Stimulated activated CD8-positive, alpha-beta memory T cell treated with anti-CD3 and anti-CD28 coated beads, Interleukin-2, amount 100 ng/mL, for 48 hours (primary cell): ENCODE measurements around the gene FAM98C.
"Not testable (repeated sequence)": the region's sequence is repeated elsewhere in the genome, so short reads cannot be mapped to it uniquely, and the experiment has no call there.

Experiments used
- DNase-seq, 2 donors: peaks; one replicate each; pipeline ENCODE4 v3.0.0-alpha.2; 2020; ENCODE audit warnings: low read depth in 2 of 2

The FAM98C gene

DNA sequence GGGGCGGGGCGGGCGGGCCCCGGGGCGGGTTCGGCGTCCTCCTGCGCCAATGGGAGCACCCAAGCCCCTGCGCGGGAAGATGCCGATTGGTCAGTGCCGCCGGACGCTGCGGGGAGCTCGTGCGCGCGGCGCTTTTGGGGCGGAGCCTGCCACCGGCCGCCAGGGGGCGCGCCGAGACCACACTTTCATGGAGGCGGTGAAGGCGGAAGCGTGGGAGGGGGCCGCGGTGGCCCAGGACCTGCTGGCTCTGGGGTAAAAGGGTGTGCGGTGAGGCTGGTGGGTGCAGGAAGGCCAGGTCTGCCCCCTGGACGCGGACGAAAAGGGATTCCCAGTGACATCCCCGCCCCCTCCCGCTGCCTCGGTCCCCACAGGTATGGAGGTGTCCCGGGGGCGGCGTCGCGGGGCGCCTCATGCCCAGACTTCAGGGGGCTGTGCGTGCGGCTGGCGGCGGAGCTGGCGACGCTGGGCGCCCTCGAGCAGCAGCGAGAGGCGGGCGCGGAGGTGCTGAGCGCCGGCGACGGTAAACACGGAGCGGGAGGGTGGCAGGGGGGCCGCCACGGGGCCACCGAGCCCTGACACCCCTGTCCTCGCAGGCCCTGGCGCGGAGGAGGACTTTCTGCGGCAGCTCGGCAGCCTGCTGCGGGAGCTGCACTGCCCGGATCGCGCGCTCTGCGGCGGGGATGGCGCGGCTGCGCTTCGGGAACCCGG is at the start of gene FAM98C:
Gene FAM98C, plus strand, starts transcription at position 127 of the 708 bp plus-strand sequence. Its CDS starts 61 bp downstream, at position 188.
- peak; percentile 96 to 97 for DNase-seq

DNA sequence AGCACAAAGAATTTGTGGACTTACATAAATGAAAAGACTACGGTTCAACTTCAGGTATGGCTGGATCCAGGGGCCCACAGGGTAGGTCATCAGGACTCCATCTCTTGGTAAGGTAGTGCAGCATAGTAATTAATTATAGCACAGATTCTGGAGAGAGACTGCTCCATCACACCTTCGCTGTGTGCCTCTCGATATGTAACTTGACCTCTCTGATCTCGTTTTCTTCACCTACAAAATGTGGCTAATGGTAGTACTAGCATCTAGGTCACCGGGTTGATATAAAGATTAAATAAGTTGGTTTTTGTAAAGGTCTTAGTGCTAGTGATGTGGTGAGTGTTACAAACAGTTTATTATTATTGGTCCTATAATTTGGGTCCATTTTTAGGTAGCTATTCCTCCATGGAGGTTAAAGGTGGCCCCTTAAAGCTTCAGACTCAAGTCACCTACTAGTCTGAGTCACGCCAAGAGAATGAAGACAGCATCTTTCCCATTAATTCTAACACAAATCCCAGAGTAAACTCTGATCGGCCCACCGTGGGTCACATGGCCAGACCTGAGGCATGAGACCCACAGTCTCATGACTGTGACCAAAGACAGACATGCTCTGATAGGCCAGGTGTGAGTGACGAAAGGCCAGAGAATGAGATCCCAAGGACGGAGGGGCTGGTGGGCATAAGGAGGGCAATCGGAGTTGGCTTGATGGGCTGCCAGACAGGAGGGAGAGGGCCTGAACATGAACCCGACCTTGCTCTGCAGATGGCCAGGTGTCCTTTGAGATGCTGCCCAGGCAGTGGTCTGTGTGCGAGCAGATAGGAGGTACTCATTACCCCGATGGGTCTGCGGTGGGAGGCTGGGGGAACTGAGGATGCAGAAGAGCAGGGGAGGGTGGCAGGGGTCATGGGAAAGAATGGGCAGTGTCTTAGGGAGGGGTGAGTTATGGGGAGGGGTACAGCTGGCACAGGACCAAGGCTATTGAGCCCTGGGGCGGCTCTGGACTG is 46.9 kb upstream of the FAM98C start:
- no peak for DNase-seq

DNA sequence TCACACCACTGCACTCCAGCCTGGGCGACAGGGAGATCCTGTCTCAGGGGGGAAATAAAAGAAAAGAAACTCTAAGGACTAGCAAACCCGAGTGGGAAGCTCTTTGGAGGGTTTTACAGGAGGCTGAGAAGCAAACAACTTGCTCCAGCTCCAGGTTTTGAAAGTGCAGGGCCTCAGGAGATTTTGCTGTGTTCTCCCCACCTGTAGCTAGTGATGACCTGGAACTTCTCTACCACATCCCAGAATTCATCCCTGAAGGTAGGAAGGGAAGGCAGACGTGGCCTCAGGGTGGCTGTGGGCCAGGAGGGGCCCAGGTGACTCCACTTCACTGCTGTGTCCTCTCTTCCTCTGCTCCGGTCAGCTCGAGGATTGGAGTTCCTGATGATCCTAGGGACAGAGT is 44.8 kb upstream of the FAM98C start:
- no peak for DNase-seq

DNA sequence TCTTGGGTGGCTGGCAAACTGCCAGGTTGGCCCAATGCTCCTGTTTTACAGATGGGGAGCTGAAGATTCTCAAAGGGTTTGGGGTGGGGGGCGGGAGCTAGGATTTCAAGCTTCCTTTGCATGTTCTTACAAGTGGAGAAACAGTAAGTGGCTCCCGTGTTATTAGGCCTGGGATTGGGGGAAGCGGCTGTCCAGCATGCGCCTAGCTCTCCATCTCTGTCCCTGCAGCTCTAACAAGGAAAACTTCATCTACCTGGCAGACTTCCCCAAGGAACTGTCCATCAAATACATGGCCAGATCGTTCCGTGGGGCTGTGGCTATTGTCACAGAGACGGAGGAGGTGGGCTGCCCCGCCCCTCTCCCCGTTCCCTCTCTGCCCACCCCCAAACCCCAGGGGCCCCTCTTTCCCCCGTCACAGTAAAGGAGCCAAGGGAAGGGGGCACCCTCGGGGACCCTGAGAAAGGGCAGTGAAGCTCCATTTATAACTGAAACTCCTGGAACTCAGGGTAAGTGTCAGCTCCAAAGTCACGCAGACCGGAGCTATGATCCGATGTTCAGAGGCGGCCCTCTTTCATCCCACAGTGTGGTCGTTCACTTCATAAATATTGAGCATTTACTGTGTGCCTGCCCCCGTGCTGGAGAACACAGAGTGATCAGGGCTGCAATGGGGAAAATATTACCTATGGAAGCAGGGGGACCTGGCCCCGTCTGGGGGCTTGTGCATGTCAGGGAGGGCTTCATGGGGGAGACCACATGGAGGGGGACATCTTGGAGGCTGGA is 43.5 kb upstream of the FAM98C start:
- DNase-seq, result no peak

DNA sequence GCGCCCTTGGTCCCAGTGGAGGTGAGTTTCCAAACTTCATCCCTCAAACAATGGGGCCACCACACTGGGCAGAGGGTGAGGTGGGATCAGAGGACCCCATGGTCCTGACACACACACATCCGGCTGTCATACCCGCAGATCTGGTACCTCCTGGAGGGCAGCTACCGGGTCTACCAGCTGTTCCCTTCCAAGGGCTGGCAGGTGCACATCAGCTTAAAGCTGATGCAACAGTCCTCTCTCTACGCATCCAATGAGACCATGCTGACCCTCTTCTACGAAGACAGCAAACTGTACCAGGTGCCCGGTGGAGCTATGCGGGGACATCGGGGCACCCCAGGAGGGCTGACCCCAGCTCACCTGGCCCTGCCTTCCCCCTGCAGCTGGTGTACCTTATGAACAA is 42.5 kb upstream of the FAM98C start:
- no peak for DNase-seq

DNA sequence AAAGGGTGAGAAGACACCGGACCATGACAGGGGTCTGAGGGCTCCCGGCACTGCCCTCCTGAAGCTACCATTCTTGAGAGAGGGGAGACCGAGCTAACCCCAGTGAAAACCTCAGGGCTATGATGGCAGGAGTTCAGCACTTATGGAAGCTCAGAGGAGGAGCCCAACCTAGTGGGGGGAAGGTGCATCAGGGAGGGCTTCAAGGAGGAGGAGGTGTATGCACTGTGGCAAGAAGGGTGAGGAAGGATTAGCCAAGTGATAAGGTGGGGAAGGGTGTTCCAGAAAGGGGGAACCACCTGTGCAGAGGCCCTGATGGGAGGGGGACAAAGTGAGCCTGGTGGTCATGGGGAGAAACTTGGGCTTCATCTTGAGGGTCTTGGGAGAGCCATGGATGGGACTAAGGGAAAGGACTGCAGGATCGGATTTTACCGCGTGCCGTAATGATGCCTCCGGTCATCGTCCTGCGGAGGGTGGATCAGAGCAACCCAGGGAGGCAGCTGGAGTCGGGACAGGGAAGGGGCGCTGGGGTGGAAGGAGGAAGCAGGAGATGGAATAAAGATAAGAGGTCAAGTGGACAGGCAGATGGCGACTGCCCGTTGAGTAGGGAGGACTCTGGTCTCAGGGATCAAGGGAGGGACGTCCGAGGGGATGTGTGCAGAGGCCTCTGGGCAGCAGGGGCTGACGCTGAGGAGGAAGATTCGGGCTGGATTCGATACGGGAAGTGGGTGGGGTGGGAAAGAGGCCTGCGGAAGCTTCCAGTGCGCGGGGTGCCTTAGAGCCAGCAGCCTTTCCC is 41.9 kb upstream of the FAM98C start:
- no peak for DNase-seq

DNA sequence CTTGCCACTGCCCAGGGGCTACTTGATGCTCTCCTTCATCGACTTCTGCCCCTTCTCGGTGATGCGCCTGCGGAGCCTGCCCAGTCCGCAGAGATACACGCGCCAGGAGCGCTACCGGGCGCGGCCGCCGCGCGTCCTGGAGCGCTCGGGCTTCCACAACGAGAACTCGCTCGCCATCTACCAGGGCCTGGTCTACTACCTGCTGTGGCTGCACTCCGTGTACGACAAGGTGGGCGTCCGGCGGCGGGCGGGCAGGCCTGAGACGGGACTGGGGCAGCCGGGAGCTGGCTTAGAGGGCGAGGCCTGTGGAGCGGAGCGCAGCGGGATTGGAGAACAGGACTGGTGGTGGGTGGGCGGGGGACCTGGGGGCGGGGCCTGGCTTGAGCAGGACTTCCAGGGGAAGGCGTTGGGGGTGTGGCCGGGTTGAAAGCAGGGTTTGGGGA is 41.2 kb upstream of the FAM98C start:
- peak; percentile 66 to 70 for DNase-seq

DNA sequence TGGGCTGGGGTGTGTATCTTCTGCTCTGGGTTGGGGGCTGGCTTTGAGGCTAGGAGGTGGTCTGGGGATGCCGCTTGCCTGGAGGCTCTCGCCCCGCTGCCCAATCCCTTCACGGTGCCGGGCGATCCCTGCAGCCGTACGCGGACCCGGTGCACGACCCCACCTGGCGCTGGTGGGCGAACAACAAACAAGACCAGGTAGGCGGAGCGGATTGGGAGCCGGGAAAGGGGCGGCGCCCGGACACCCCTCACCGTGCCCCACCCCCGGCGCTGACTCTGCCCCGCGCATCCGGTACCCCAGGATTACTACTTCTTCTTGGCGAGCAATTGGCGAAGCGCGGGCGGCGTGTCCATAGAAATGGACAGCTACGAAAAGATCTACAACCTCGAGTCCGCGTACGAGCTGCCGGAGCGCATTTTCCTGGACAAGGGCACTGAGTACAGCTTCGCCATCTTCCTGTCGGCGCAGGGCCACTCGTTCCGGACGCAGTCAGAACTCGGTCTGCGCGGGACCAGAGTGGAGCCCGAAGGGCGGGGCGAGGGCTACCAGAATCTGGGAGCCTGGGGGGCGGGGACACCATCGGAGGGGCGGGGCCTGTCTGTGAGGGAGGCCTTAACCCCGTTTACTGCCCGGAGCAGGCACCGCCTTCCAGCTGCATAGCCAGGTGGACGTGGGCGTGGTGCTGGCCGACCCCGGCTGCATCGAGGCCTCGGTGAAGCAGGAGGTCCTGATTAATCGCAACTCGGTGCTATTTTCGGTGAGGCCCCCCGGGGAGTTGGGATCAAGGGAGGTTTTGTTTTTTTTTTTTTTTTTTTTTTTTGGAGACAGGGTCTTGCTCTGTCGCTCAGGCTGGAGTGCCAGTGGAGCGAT is 40.6 kb upstream of the FAM98C start:
- peak; percentile 77 to 91 for DNase-seq

DNA sequence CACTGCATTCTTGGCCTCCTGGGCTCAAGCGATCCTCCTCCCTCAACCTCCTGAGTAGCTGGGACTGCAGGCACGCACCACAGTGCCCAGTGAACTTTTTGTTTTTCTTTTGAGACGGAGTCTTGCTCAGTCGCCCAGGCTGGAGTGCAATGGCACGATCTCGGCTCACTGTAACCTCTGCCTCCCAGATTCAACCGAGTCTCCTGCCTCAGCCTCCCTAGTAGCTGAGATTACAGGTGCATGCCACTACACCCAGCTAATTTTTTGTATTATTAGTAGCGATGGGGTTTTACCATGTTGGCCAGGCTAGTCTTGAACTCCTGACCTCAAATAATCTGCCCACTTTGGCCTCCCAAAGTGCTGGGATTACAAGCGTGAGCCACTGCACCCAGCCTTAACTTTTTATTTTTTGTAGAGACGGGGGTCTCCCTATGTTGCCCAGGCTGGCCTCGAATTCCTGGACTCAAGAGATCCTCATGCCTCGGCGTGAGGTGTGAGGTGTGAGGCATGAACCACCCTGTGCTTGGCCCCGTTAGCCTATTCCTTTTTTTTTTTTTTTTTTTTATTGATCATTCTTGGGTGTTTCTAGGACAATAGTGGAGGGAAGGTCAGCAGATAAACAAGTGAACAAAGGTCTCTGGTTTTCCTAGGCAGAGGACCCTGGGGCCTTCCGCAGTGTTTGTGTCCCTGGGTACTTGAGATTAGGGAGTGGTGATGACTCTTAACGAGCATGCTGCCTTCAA is 39.8 kb upstream of the FAM98C start:
- DNase-seq, result not testable (repeated sequence)

DNA sequence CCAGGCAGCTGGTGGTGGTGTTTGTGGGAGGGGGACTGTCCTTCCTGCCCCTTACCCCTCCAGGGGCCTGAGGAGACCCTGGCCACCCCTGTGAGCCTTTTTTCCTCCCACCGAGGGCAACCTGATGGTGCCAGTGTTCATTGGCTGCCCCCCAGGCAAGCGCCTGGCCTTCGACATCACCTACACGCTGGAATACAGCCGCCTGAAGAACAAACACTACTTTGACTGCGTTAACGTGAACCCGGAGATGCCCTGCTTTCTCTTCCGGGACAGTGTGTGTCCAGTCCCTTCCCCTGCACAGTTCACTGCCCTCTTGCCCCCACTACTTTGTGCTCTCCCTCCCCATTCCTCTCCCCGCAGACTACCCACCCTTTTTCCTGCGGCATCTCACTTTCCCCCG is 35.9 kb upstream of the FAM98C start:
- no peak for DNase-seq

DNA sequence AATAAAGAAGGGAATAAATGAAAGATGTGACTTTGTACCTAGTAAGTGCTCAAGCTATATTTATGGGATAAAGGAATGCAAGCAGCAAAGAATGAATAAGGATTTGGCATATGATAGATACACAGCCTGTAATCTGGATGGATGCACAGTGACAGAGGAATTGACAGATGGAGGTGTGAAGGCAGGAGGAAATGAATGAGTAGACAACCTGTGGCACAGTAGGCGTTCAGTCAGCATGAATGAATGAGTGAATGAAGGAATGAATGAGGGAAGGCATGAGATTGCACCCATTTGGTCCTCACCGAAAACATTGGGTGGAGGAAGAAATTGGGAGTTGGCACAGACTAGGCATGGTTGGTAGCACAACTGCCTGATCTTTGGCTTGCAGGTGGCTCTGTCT is 33.3 kb upstream of the FAM98C start:
- DNase-seq, result no peak

DNA sequence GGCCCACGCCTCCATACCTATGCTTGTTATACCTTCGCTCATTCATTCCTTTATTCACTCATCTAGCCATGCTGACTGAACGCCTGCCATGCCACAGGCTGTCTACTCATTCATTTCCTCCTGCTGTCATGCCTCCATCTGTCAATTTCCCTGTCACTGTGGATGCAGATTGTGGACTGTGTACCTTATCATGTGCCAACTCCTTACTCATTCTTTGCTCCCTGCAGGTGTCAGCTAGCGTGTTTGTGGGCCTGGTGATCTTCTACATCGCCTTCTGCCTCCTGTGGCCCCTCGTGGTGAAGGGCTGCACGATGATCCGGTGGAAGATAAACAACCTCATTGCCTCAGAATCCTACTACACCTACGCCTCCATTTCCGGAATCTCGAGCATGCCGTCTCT is 32.6 kb upstream of the FAM98C start:
- DNase-seq, result no peak

DNA sequence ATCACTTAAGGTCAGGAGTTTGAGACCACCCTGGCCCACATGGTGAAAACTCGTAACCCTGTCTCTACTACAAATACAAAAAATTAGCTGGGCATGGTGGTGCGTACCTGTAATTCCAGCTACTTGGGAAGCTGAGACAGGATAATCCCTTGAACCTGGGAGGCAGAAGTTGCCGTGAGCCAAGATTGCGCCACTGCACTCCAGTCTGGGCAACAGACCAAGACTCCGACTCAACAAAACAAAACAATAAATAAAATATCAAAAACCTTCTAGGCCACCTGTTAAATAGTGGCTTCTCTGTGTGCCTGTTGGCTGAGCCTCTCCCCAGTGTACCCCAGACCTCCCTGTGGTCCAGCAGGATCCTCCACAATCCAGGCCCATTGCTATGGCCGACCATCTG is 31.8 kb upstream of the FAM98C start:
- no peak for DNase-seq

DNA sequence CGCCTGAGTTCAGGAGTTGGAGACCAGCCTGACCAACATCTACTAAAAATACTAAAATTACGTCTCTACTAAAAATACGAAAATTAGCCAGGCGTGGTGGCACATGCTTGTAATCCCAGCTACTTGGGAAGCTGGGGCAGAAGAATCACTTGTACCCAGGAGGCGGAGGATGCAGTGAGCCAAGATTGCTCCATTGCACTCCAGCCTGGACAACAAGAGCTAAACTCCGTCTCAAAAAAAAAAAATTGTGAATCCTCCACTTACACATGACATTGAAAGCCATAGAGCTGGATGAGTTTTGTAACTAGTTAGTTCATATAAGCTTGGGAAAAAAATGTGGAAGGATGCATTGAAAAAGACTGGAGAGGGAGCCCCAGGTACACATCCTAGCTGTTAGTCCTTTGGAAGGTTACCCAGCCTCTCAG is 29.0 kb upstream of the FAM98C start:
- no peak for DNase-seq

DNA sequence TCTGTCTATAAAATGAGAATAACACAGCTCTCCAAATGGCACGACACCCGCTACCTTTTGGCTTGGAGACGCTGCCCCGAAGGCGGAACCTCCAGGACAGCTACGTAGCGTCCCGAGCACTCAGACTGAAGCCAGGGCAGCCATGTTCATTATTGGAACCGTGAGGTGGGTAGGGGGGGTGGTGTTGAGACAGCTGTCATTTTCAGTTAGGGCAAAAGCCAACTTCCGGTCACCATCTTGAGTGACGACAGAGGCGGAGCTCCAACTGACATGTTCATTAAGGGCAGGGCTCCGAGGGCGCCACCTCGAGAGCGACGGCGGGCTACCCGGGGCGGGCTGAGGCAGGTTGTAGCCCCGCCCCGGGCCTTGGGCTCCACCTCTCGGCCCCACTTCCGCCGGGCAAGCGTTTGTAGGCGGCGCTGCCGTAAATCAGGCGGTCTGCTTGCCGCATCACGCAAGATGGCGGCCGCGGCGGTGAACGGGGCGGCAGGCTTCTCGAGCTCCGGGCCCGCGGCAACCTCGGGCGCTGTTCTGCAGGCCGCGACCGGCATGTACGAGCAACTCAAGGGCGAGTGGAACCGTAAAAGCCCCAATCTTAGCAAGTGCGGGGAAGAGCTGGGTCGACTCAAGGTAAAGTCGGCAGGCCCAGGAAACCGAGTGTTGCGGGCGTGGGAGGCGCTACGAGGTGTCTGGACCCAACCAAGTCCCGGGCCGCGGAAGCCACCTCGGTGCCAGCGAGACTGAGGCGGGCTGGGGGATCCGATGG is 28.4 kb upstream of the FAM98C start, which contains the start of gene PSMD8:
Gene PSMD8, plus strand, starts transcription at position 240 of the 766 bp plus-strand sequence. Its CDS starts 31 bp downstream, at position 271.
- DNase-seq, result peak; percentile 96

DNA sequence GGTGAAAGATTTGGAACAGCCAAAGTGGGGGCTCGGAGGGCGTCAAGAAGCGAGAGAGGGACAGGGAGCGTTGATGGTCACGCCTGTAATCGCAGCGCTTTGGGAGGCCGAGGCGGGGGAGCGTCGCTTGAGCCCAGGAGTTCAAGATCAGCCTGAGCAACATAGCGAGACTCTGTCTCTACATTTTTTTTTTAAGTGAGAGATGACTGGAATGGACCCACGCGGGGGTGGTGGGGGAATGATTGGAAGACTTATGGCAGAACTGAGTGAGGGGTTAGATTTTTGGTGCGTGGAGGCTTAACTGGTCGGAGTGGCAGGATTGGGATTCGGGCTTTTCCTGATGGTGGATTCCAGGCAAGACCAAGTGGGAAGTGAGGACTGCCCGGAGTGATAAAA is 27.8 kb upstream of the FAM98C start:
- no peak for DNase-seq

DNA sequence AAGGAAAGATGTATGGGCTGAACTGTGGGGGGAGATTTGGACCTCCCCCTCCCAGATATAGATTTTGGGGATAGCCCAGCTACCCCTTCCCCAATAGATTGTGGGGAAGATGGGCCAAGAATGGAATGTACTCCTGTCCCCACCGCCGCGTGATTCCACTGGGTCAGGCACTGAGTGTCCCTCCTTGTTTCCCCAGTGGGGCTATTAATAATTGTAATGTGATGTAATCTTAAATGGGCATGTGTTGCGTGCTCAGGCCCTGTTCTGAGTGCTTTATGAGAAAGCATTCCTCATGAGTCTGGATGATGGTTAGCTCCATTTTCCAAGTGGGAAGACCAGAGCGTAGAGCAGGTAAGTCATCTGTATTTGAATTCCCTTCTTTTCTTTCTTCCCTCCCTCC is 27.1 kb upstream of the FAM98C start:
- no peak for DNase-seq

DNA sequence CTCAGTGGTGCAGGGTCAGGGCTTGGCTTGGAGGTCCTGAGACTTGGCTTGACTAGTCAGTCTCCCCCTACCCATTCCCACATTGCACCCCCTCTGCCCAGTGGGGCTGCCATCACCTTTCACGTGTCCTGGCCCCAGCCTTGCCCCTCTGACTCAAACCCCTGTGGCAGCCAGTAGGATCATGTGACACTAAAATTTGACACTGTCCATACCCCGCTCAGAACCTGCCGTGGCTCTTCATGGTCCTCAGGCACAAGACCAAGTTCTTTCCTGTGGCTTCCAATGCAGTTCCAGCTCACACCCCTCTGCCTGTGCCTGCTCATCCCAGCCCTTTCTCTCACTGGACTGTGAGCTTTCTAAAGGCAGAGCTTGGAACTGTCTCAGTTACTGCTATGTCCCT is 26.3 kb upstream of the FAM98C start:
- no peak for DNase-seq

DNA sequence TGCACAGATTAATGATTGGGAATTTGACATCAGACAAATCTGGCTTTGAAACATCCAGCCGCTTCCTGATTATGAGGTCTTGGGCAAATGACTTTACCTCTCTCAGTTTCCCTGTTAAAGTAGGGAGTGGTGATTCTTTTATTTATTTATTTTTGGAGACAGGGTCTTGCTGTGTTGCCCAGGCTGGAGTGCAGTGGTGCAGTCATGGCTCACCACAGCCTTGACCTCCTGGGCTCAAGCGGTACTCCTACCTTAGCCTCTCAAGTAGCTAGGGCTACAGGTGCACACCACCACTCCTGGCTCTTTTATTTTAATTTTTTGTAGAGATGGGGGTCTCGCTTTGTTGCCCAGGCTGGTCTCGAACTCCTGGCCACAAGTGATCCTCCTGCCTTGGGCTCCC is 25.8 kb upstream of the FAM98C start:
- no peak for DNase-seq
